ENCODE measurements around the gene ARMCX4. TPM values are rescaled to one million over a fixed set of nuclear protein-coding genes. Genes with fewer than 3 reads are reported as not detected.

The ARMCX4 gene
- total RNA-seq, 1 experiment from 2014 or later = 17.0 TPM

DNA sequence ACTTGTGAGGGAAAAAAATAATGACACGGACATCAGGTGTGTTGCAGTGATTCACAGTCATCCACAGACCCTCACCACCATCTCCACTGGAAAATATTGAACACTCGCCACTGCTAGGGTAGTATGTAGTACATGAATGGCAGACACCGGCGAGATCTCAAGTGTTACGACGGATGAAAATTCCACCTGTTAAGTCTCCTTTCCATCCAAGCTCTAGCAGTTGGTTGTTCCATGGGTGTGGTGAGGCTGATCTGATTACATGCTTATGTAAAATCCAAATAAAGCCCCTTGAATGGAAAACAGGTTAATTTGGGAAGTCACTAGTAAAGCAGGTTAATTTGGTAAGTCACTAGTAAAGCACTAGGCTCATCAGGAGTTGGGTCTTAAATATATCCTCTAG lies 1.1 kb upstream of the ARMCX4 start:
- TF ChIP-seq, protein P1, sequence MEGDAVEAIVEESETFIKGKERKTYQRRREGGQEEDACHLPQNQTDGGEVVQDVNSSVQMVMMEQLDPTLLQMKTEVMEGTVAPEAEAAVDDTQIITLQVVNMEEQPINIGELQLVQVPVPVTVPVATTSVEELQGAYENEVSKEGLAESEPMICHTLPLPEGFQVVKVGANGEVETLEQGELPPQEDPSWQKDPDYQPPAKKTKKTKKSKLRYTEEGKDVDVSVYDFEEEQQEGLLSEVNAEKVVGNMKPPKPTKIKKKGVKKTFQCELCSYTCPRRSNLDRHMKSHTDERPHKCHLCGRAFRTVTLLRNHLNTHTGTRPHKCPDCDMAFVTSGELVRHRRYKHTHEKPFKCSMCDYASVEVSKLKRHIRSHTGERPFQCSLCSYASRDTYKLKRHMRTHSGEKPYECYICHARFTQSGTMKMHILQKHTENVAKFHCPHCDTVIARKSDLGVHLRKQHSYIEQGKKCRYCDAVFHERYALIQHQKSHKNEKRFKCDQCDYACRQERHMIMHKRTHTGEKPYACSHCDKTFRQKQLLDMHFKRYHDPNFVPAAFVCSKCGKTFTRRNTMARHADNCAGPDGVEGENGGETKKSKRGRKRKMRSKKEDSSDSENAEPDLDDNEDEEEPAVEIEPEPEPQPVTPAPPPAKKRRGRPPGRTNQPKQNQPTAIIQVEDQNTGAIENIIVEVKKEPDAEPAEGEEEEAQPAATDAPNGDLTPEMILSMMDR (conservative IDR thresholded peaks at IDR 0.05) = no peak
- no peak overlapping the region for H3K23ac ChIP-seq (ENCODE audit: insufficient read length, low read depth, low read length)
- H3K9ac ChIP-seq (ENCODE audit: extremely low read depth, insufficient read length, low read length) = no peak overlapping the region
- peaks cover 2% of the 10 kb centered on the region for H3K23me2 ChIP-seq (ENCODE audit: insufficient read length, low read depth, low read length, poor library complexity, severe bottlenecking)
- no peak overlapping the region for H2BK20ac ChIP-seq (ENCODE audit: low read depth, low read length, poor library complexity, severe bottlenecking)
- no CpG with 5 or more reads among the region's 6 CpGs for WGBS (ENCODE audit: extremely low coverage, insufficient read length, low lambda C conversion rate)
- no peak overlapping the region for H2BK15ac ChIP-seq (ENCODE audit: low read depth, low read length)
- H3T11ph ChIP-seq (ENCODE audit: low read length) = no peak overlapping the region
- no peak overlapping the region for H4K91ac ChIP-seq (ENCODE audit: insufficient read length, low read depth, low read length)
- H3K9me3 Mint-ChIP-seq = peaks cover 53 to 58% of the 10 kb centered on the region in 2 experiments
- peaks cover 8 to 23% (median 23%) of the 10 kb centered on the region in 3 experiments for H3K36me3 Mint-ChIP-seq (ENCODE audit: insufficient read depth in 1 of 3, low read depth in 3 of 3)
- H3K27ac ChIP-seq (ENCODE audit: insufficient read length, low read depth, low read length) = no peak overlapping the region
- no peaks in the 10 kb centered on the region for H3K27me3 ChIP-seq (ENCODE audit: insufficient read depth, low read length)
- no peak overlapping the region for H2BK120ac ChIP-seq (ENCODE audit: low read depth, low read length, poor library complexity, severe bottlenecking)
- no peak overlapping the region for H3K14ac ChIP-seq (ENCODE audit: insufficient read depth, low read length)
- no peak overlapping the region for H3K56ac ChIP-seq (ENCODE audit: insufficient read length, low read depth, low read length)
- no peaks in the 10 kb centered on the region for H4K20me1 ChIP-seq (ENCODE audit: control insufficient read depth, insufficient read depth, insufficient read length)
- no peak overlapping the region for H3K18ac ChIP-seq (ENCODE audit: insufficient read length, low read depth, low read length)
- H3K4me3 Mint-ChIP-seq = peak overlapping the region in 1 of 2 experiments; percentile 31; a peak in 1 of 5 replicates
- H2BK12ac ChIP-seq (ENCODE audit: insufficient read length, low read depth, low read length) = no peak overlapping the region
- H3K27me3 Mint-ChIP-seq (ENCODE audit: low read depth) = no peaks in the 10 kb centered on the region
- no peak overlapping the region for H2AK5ac ChIP-seq (ENCODE audit: insufficient read length, low read length)
- no peak for DNase-seq
- no peaks in the 10 kb centered on the region for H3K4me1 ChIP-seq (ENCODE audit: insufficient read depth, low read length)
- no peak overlapping the region for H2AFZ ChIP-seq (ENCODE audit: low read length)
- H3K9me3 ChIP-seq (ENCODE audit: control insufficient read depth, low read depth, low read length) = peaks cover 22% of the 10 kb centered on the region
- H3K4me2 ChIP-seq (ENCODE audit: insufficient read depth, insufficient read length, low read length) = no peak overlapping the region
- no peak overlapping the region for H4K8ac ChIP-seq (replicated peaks; ENCODE audit: insufficient read length, low read depth, low read length)
- no peak overlapping the region for H4K5ac ChIP-seq (ENCODE audit: insufficient read length, low read depth, low read length)
- H3K27ac Mint-ChIP-seq = no peak overlapping the region
- H3K4ac ChIP-seq (ENCODE audit: low read depth, low read length) = no peak overlapping the region
- H3K79me1 ChIP-seq (ENCODE audit: insufficient read depth, low read depth, low read length, poor library complexity, severe bottlenecking) = no peaks in the 10 kb centered on the region
- no peak overlapping the region for H2BK5ac ChIP-seq (ENCODE audit: insufficient read length, low read length)
- no peaks in the 10 kb centered on the region for H3K79me2 ChIP-seq (ENCODE audit: insufficient read depth, low read length)
- H3K4me1 Mint-ChIP-seq = peaks cover 13 to 16% of the 10 kb centered on the region in 2 experiments

Data from H9 (cell line).